LoVo (cell line): Measurements from ENCODE around the gene PAAF1.
"Not testable (repeated sequence)": the region's sequence is repeated elsewhere in the genome, so short reads cannot be mapped to it uniquely, and the experiment has no call there.

Experiments used
- DNase-seq: peaks from one replicate; pipeline ENCODE4 v3.0.0-alpha.2; 2016; ENCODE audit warnings: low spot score

Gene PAAF1

DNA sequence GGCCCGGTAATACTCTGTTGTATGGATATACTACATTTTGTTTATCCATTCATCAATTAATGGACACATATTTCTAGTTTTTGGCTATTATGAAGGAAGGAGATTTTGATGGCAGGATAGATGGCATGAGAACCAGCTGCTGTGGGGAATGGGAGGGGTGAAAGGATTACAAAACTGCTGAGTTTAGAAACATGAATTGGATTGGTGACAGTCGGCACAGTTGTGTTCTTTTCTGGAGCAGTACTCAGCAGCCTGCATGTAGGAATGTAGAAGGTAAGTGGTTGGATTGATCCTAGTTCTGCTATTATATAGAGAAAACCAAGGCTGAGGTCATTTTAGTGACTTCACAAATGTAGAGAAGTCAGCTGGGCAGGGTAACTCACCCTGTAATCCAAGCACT, 7.1 kb downstream of the PAAF1 start:
- DNase-seq: no peak

DNA sequence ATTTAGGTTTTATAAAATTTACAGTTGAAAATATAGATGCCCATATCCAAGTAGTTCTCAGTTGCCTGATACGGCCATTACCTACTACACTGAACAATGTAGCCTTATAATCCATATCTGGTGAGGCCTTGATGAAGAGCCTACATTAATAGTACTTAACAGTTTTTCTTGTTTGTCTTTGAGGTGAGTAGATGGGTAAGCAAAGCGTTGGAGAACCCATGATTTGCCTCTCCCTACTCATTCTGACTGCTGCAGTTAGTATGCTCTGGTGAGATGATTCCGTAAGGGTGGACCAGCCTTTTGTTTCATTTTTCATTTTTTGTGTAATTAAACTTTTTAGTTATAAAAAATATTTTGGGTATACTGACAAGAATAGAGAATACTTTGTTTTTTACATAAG, 11.4 kb downstream of the PAAF1 start:
- no peak for DNase-seq

DNA sequence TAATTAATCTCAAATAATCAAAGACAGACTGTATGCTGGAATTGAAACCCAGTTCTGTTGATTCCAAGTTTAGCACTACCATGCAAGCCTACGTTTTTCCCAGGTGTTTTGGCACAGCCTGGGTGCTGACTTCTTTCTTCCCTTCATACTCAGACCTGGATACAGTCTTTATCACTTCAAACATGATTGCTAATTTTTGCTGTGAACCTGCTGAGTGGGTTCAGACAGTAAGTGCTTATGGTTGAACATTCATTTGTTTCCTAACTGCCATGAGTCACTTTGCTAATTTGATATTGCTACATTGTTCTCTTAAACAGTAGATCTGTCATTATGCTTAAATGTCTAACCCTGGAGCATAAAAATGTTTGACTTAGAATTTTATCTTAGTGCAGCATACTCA, 12.2 kb downstream of the PAAF1 start:
- no peak for DNase-seq

DNA sequence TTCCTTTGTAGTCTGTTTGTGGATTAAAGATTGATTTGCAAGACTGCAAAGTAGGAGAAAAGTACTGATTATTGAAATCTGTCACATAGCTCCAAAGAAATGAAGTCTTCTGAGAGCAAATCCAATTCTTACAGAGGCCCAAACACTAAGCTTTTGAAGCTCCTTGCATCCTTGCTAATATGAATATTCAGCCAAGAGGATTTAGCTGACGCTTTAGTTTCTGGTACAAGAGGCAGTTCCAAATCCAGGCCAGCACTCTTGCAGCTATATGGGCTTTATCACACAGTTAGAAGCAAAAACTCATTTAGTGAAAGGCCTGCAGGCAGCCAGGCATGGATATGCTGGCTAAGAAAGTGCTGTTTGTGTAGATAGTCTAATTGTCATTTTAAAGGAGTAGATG, 12.7 kb downstream of the PAAF1 start:
- DNase-seq: no peak

DNA sequence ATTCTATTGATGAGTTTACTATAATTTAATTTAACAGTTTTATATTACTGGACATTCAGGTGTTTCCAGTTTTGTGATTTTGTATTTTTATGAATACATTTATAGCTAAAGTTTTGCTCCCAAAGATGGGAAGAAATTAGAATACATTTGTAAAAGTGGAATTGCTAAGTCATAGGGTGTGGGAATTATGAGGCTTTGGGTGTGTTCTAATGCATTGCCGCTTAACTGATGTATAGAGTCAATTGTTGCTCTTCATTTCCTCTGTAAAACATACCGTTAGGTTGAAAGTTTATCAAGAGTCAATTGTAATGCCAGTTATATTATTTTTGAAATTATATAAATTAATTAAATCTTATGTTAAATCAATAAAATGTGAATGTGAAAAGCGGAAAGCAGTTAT, 16.2 kb downstream of the PAAF1 start:
- DNase-seq: no peak

DNA sequence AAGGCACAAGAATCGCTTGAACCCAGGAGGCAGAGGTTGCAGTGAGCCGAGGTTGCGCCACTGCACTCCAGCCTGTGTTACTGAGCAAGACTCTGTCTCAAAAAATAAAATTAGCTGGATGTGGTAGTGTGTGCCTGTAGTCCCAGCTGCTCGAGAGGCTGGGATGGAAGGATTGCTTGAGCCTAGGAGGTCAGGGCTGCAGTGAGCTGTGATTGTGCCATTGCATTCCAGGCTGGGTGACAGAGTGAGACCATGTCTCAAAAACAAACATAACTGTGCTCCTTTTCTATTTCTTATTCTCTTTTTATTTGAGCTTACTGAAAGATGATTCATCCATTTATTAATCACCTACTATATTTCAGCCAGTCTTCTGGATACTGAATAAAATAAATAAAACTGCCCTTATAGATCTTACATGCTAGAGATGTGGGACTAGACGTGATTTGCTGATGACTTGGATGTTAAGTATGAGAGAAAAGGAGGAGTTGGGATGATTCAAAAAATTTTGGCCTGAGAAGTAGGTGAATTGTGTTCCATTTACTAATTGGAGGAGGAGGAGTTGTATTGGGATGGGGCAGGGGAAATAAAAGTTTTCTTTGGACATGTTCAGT, 18.0 kb downstream of the PAAF1 start:
- no peak for DNase-seq

DNA sequence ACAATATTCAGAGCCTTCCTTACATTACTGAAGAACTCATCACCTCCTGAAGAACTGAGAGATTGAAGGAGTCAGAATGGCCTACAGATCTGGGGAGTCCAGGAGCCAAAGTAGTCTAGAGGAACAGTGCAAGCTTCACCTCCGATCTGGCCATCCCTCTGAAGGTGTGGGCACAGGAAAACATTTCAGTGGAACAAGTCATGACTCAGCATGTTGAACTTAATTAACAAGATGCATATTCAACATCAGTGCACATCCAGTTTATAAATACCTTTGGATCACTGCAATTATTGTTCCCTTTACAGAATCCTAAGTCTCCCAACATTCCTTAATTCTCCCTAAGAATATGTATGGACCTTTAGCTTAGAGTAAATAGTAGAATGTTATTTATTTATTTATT, 25.5 kb downstream of the PAAF1 start:
- no peak for DNase-seq

DNA sequence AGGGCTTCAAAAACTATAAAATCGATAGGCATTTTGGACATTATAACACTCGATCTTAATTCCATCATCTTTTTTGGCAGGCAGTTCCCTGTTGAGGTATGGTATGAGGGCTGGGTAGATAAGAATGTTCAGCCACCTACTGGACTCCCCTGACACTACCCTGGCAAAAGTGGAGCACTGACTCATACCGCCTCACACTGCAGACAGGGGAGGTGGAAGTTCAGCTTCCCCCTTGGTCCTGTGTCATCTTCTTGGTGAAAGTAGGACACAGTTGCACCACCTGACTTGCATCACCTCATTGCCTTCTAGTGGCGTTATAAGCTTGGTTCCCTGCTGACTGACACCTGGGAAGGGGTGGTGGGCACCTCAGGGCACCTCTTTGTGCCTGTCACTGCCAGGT, 30.4 kb downstream of the PAAF1 start:
- peak; percentile 4 for DNase-seq

DNA sequence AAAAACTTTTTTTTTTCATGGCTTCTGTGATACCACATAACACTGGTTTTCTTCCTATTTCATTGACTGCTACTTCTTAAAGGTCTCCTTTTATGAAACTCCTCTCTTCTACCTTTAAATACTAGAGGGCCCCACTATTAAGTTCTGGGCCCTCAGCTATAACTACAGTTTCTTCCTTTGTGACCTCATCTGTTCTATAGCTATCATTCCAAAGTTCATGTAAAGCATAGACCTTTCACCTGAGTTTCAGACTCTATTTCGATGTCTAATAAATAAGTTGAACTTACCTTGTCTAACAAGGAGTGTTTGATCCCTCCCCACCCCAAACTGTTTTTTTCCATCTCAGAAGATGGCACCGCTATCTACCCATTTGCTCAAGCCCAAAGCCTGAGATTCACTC, 35.2 kb downstream of the PAAF1 start:
- DNase-seq: no peak

DNA sequence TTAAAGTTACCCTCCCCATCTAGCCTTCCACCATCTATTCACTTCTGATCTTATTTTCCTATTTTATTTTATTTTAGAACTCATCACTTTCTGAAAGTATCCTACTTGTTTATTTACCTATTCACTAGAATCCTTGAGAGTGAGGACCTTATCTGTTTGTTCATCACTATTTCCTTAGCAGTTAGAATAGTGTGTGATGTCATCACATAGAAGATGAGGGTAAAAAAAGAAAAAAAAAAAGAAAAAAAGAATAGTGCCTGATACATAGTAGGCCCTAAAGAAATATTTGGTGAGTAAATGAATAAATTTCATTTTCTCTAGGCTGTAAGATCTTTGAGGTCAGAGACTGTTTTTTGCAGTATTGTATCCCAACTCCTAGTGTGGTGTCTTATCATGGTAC, 36.7 kb downstream of the PAAF1 start:
- no peak for DNase-seq

DNA sequence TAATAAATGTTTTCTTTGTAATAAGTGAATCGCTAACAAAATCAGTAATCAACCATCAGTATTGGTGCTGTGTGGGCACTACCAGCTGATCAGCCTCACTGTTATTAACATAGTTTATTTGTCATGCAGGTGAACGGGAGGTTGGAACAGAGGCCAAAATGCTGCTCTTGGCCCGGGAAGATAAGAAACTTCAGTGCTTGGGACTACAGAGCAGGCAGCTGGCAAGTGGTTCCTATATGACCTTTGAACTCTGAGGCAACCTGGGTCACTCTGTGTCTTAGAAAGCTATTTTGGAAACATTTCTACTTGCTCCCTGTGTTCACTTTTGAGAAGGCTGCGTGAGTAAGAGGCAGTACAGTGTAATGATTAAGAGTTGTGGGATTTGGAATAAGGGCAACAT, 37.5 kb downstream of the PAAF1 start:
- DNase-seq: no peak

DNA sequence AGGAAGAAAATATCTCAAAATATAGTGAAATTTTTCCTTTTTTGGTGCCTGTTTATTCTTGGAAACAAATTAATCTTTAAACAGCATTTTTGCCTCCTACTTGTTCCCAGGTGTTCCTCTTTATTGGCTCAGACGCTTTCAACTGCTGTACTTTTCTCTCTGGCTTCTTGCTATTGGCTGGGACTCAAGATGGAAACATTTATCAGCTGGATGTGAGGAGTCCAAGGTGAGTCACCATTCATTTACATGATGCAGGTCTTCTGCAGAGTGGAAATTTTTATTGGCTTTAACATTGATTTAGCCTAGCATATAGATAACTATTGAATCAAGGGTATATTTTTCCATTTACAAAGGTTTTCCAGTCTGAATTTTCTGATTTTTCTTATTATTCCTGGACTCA, 39.6 kb downstream of the PAAF1 start:
- DNase-seq: no peak

DNA sequence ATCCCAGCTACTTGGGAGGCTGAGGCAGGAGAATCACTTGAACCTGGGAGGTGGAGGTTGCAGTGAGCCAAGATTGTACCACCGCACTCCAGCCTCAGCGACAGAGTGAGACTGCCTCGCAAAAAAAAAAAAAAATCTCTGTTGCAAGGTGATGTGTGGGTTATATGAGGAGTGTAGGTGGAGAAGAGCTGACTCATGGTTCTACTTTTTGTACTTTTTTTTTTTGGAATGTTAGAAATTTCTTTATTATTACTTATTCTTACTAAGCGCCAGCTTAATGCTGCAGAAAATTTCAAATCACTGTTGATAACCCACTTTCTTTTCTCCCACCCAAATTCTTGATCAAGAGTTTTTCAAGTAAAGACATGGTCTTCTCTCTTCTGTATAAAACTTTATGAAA, 44.4 kb downstream of the PAAF1 start:
- no peak for DNase-seq

DNA sequence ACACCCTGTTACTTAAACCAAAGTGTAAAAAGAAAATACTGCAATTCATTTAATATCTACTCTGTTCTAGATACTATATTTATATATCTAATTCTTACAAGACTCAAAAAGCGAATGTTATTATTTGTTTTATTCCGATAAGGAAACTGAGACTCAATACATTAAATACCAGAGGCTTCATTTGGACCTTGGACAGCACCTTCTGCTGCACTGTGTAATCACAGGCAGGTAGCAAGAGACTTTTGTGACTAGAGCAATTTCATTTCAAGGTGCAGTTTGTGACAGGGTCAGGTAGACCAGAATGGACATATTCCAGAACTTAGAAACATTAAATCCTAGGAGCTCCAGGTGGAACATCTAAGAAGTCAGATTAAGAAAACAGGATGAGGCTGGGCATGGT, 52.6 kb downstream of the PAAF1 start:
- no peak for DNase-seq

DNA sequence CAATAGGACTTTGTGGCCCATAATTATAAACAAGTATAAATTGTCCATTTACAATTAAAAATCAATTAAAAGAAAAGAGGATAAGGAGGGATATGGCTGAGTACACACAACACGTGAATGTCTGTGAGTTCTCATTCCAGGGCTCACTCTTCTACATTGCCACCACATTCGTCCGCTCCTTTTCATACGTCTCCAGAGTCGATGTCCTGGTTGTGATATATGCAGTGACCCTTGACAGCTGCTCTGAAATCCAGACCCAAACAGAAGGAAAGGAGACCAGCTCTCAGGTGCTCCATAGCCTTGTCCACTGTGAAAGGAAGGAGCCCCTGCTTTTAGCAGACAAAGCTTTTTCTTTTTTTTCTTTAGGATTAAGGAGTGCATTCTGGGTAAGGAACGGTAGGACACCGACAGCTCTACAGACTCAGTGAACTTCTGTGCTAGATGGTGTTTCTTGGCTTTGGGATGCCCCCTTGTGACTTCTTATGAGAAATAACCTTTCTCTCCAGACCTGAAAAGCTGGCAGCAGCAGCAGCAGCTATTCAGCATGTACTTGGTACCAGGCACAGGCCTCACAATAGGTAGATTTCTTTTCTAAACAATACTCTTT, 54.3 kb downstream of the PAAF1 start:
- DNase-seq: peak; percentile 38

DNA sequence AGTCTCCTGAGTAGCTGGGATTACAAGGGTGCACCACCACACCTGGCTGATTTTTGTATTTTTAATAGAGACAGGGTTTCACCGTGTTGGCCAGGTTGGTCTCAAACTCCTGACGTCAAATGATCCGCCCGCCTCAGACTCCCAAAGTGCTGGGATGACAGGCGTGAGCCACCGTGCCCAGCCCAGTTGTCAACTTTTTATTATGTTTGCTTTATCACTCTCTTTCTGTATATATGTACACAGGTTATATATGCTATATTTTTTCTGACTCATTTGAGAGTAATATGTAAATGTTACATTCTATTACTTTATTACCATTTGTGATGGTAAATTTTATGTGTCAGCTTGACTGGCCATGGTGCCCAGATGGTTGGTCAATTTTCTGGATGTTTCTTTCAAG, 55.2 kb downstream of the PAAF1 start:
- no peak for DNase-seq

DNA sequence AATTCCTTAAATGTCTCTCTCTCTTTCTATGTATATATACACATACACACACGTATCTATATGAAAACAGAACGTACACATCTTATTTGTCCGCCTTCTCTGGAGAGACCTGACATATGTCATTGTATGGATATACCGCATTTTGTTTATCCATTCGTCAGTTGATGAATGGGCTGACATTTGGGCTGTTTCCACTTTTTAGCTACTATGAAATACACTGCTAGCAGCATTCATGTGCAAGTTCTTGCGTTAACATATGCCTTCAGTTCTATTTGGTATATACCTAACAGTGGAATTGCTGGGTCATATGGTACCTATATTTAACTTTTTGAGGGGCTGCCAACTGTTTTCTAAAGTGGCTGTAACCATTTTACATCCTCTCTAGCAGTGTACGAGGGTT, 56.0 kb downstream of the PAAF1 start:
- no peak for DNase-seq

DNA sequence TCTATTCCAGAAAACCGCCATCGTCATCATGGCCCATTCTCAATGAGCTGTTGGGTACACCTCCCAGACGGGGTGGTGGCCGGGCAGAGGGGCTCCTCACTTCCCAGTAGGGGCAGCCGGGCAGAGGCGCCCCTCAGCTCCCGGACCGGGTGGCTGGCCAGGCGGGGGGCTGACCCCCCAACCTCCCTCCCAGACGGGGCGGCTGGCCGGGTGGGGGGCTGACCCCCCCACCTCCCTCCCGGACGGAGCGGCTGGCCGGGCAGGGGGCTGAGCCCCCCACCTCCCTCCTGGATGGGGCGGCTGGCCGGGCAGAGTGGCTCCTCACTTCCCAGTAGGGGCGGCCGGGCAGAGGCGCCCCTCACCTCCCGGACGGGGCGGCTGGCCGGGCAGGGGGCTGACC, 59.2 kb downstream of the PAAF1 start:
- DNase-seq: not testable (repeated sequence)

DNA sequence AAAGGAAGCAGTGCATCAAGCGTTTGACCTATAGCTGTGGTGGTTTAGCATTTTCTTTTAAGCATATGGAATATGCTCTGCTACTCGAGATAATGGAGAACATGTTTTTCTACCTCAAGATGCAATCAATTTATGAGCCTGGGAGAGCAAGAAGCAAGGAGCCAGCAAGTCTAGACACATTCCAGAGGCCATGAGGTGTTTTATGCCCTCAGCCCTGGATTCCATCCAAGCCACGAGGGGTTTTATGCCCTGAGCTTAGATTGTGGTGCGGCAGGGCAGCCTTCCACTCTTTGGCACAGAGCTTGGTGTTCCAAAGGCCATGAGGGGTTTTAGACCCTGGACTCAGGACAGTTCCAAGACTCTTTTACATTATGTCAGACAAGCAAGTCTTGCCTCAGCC, 62.3 kb downstream of the PAAF1 start:
- DNase-seq: no peak

DNA sequence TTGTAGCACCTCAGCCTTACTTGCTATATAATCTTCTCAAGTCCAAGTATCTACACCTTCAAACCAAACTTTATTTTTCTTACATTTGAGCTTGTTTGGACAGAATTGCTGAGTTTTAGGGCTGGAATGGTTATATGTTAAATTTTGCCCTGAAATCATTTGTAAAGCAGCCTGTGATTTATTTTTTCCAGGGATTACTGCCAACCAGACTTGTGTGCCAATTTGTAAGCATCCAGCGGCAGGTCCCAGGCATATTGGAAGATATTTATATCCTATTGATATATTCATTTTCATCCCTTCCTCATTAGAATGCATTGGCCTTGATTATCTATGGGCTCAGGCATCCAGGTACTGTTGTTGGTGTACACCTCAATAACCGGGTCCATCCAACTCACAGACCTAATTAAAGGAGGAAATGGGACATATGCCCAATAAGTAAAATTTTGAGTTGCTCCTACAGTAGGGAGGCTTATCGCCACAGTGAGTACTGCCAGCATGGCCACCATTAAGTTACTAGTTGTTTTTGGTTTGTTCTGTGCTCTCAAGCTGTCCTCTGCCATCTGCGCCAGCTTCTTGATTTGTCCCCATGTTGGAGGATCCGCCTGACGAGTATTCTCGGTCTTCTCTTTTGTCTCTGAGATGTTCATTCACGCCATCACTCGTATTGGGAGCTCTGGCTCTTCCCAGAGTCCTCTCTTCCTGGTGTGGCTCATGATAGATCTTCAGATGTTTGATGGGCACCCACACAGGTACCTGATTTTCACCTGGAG, 64.2 kb downstream of the PAAF1 start:
- no peak for DNase-seq

DNA sequence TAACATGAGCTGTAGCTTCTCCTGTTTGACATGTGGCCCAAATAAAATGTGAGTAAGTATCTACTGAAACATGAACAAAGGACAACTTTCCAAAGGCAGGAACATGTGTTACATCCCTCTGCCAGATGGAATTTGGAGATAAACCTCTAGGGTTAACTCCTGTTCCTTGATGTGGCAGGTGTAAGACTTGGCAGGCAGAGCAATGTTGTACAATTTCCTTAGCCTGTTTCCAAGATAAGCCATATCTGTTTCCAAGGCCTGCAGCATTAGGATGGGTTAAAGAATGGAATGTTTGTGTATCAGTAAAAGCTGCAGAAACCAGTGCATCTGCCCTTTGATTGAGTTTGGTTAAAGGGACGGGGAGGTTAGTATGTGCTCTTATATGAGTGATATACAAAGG, 65.2 kb downstream of the PAAF1 start:
- DNase-seq: no peak

DNA sequence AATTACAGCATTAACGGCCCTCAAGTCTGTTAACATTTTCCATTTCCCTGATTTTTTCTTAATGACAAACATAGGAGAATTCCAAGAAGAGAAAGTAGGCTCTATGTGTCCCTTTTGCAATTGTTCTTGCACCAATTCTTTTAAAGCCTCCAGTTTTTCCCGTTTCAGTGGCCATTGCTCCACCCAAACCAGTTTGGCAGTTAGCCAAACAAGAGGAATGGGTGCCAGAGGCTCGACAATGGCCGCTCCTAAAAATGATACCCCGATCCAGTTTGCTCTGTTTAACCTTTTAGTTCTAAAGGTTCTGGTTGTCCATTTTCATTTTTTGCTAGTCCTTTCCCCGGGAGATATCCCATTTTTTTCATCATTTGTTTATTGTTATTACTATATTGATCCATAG, 67.3 kb downstream of the PAAF1 start:
- no peak for DNase-seq

DNA sequence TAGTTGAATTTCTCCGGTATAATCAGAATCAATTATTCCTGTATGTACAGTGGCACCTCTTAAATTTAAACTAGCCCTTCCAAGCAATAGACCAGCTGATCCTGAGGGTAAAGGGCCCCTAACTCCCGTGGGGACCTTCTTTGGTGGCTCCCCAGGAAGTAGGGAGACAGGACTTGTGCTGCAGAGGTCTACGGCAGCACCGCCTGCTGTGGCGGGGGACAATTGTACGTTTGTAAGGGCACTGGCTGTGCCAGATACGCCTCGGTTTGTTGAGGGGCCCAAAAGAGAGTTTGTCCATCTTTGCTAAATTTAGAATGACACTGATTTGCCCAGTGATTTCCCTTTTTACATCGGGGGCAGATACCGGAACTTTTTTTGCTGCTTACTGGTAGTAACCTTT, 68.1 kb downstream of the PAAF1 start:
- DNase-seq: no peak

DNA sequence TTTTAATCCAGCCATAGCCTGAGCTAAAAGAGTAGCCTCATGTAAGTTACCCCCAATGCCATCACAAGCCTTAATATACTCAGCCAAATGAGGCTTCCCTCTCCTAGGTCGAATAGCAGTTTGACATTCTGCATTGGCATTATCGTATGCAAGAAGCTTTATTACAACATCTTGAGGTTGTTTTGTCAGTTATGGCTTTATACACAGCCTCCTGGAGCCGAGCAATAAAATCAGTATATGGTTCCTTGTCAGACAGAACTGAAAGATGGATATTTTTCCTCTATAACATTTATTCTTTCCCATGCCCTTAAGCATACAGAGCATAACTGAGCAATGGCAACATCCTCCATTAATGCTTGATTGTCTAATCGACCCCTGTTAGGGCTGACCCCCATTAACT, 68.6 kb downstream of the PAAF1 start:
- no peak for DNase-seq
